Trophoblast cell (in vitro differentiated cells and primary cell): ENCODE data around the gene FITM2.
"Not testable (repeated sequence)": the region's sequence is repeated elsewhere in the genome, so short reads cannot be mapped to it uniquely, and the experiment has no call there.

Experiments used
- DNase-seq, 2 donors: peaks; one replicate each; pipeline ENCODE4 v3.0.0-alpha.2; 2016
- H2AFZ ChIP-seq: 2 replicates; pipeline ENCODE4 v1.6.1; 2013; ENCODE audit warnings: low read length, moderate library complexity, mild to moderate bottlenecking; ENCODE audit not compliant: insufficient read depth, poor library complexity
- H2AK5ac ChIP-seq: 2 replicates; pipeline ENCODE4 v1.6.1; 2013; ENCODE audit warnings: mild to moderate bottlenecking, low read length
- H2BK120ac ChIP-seq: 2 replicates; pipeline ENCODE4 v1.6.1; 2013; ENCODE audit warnings: low read length, mild to moderate bottlenecking, moderate library complexity; ENCODE audit not compliant: insufficient read depth, poor library complexity
- H2BK12ac ChIP-seq: 2 replicates; pipeline ENCODE4 v1.6.1; 2013; ENCODE audit warnings: mild to moderate bottlenecking, low read length, moderate library complexity
- H2BK5ac ChIP-seq: 2 replicates; pipeline ENCODE4 v1.6.1; 2013; ENCODE audit warnings: low read length, low read depth, moderate library complexity, mild to moderate bottlenecking; ENCODE audit not compliant: poor library complexity
- H3K14ac ChIP-seq: 2 replicates; pipeline ENCODE4 v1.6.1; 2013; ENCODE audit warnings: mild to moderate bottlenecking, low read length
- H3K18ac ChIP-seq: 2 replicates; pipeline ENCODE4 v1.6.1; 2013; ENCODE audit warnings: mild to moderate bottlenecking, low read length
- H3K23ac ChIP-seq: 2 replicates; pipeline ENCODE4 v1.6.1; 2013; ENCODE audit warnings: low read length
- H3K27ac ChIP-seq: 2 replicates; pipeline ENCODE4 v1.5.1; 2013; ENCODE audit warnings: low read depth, mild to moderate bottlenecking, inconsistent platforms, low read length, moderate library complexity
- H3K27me3 ChIP-seq: 2 replicates; pipeline ENCODE4 v1.6.1; 2013; ENCODE audit warnings: inconsistent platforms, mild to moderate bottlenecking, low read length, moderate library complexity; ENCODE audit not compliant: insufficient read depth
- H3K36me3 ChIP-seq, 2 experiments: 1 replicate in 1 of 2; 2 replicates in 1 of 2; pipeline ENCODE4 v1.6.1; 2013; ENCODE audit warnings: low read length in 2 of 2, mild to moderate bottlenecking in 2 of 2, moderate library complexity in 1 of 2; ENCODE audit not compliant: insufficient read depth in 2 of 2, control insufficient read depth in 1 of 2
- H3K4ac ChIP-seq: 2 replicates; pipeline ENCODE4 v1.6.1; 2013; ENCODE audit warnings: low read depth, mild to moderate bottlenecking, low read length, moderate library complexity
- H3K4me1 ChIP-seq, 2 experiments: 1 replicate in 1 of 2; 2 replicates in 1 of 2; pipeline ENCODE4 v1.6.1; 2013; ENCODE audit warnings: low read length in 2 of 2, mild to moderate bottlenecking in 2 of 2, moderate library complexity in 1 of 2; ENCODE audit not compliant: insufficient read depth in 2 of 2, control insufficient read depth in 1 of 2
- H3K4me2 ChIP-seq: 2 replicates; pipeline ENCODE4 v1.6.1; 2013; ENCODE audit warnings: inconsistent platforms, mild to moderate bottlenecking, low read length, moderate library complexity
- H3K4me3 ChIP-seq: 2 replicates; pipeline ENCODE4 v1.5.1; 2013; ENCODE audit warnings: mild to moderate bottlenecking, low read depth, low read length, inconsistent platforms
- H3K79me1 ChIP-seq: one replicate; pipeline ENCODE4 v1.6.1; 2013; ENCODE audit warnings: low read length
- H3K79me2 ChIP-seq: 2 replicates; pipeline ENCODE4 v1.6.1; 2013; ENCODE audit warnings: low read length, mild to moderate bottlenecking; ENCODE audit not compliant: control insufficient read depth, insufficient read depth, poor library complexity
- H3K9ac ChIP-seq: 2 replicates; pipeline ENCODE4 v1.6.1; 2013; ENCODE audit warnings: mild to moderate bottlenecking, low read length
- H3K9me3 ChIP-seq: 2 replicates; pipeline ENCODE4 v1.6.1; 2013; ENCODE audit warnings: low read depth, mild to moderate bottlenecking, control low read depth, inconsistent platforms, low read length; ENCODE audit not compliant: insufficient read depth
- H4K12ac ChIP-seq: 2 replicates; pipeline ENCODE4 v1.6.1; 2013; ENCODE audit warnings: low read depth, mild to moderate bottlenecking, low read length, moderate library complexity
- H4K8ac ChIP-seq: 2 replicates; pipeline ENCODE4 v1.6.1; 2013; ENCODE audit warnings: low read depth, mild to moderate bottlenecking, low read length, moderate library complexity
- H4K91ac ChIP-seq: one replicate; pipeline ENCODE4 v1.6.1; 2013; ENCODE audit warnings: low read depth, mild to moderate bottlenecking, low read length, moderate library complexity
- WGBS: extraction: QIAGEN DNeasy Blood & Tissue Kit; methylation state at CpG from one replicate; pipeline ENCODE4 v1.1.7; 2013; ENCODE audit warnings: missing lambda C conversion rate; ENCODE audit not compliant: insufficient read length, insufficient coverage; ENCODE audit errors: extremely low coverage; 5-methylcytosine and 5-hydroxymethylcytosine counted together

The FITM2 gene

GRCh38 chr20:44350567-44350966, 39.6 kb upstream of the FITM2 start:
- Histone ChIP-seq H3K9me3 (no peaks in the 10 kb centered on the region), H3K4ac (no peak overlapping the region), H3K23ac (no peak overlapping the region), H3K18ac (no peak overlapping the region), H4K91ac (no peak overlapping the region), H2BK5ac (no peak overlapping the region), H3K36me3 (no peaks in the 10 kb centered on the region), H4K12ac (no peak overlapping the region), H2AK5ac (no peak overlapping the region), H3K4me3 (no peak overlapping the region), H3K79me1 (no peaks in the 10 kb centered on the region), H3K4me1 (peaks cover 6% of the 10 kb centered on the region in 2 experiments), H3K27ac (no peak overlapping the region), H3K79me2 (no peaks in the 10 kb centered on the region), H4K8ac (no peak overlapping the region), H3K9ac (no peak overlapping the region), H2BK120ac (no peak overlapping the region), H3K14ac (no peak overlapping the region), H2BK12ac (no peak overlapping the region), H2AFZ (no peak overlapping the region), H3K4me2 (no peak overlapping the region), H3K27me3 (no peaks in the 10 kb centered on the region)
- WGBS, result no CpG with 5 or more reads among the region's 6 CpGs
- no peak for DNase-seq

DNA sequence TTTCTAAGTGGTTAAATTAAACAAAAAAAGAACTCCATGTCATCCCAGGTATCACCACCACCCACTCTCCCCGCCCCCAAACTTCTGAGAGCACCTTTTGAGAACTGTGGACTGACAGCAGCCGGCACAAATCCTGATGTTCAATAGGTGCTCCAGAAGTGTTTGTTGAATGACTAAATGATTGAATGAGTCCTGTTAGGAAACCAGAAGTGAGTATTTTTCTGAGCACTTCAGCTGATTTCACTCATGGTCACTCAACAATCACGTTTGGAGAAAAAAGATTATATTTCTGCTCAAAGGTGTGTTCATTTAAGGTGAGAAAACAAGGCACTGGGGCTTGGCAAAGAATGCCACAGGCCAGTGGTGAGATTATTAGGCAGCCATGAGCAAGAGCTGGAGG, 38.3 kb upstream of the FITM2 start:
- Histone ChIP-seq H3K23ac (no peak overlapping the region), H3K27ac (no peak overlapping the region), H2AK5ac (no peak overlapping the region), H3K36me3 (no peaks in the 10 kb centered on the region), H3K79me1 (no peaks in the 10 kb centered on the region), H4K8ac (no peak overlapping the region), H3K9ac (no peak overlapping the region), H2BK5ac (no peak overlapping the region), H2AFZ (no peak overlapping the region), H2BK12ac (no peak overlapping the region), H3K14ac (no peak overlapping the region), H3K18ac (no peak overlapping the region), H3K9me3 (no peaks in the 10 kb centered on the region), H3K4ac (no peak overlapping the region), H4K91ac (no peak overlapping the region), H3K27me3 (no peaks in the 10 kb centered on the region), H3K79me2 (no peaks in the 10 kb centered on the region), H4K12ac (no peak overlapping the region), H3K4me3 (no peak overlapping the region), H2BK120ac (no peak overlapping the region), H3K4me2 (no peak overlapping the region), H3K4me1 (peaks cover 6% of the 10 kb centered on the region in 2 experiments)
- no peak for DNase-seq
- WGBS, result no CpG with 5 or more reads among the region's 3 CpGs

- no peak overlapping the region for H3K4me3 ChIP-seq
- WGBS, result no CpG with 5 or more reads among the region's 4 CpGs
- no peak overlapping the region for H4K91ac ChIP-seq
- no peaks in the 10 kb centered on the region for H3K36me3 ChIP-seq
- no peak overlapping the region for H2BK120ac ChIP-seq
- peaks cover 6% of the 10 kb centered on the region in 2 experiments for H3K4me1 ChIP-seq
- H3K23ac ChIP-seq, result no peak overlapping the region
- no peaks in the 10 kb centered on the region for H3K27me3 ChIP-seq
- no peaks in the 10 kb centered on the region for H3K79me2 ChIP-seq
- no peaks in the 10 kb centered on the region for H3K9me3 ChIP-seq
- H3K4me2 ChIP-seq, result no peak overlapping the region
- H2BK12ac ChIP-seq, result no peak overlapping the region
- H3K9ac ChIP-seq, result no peak overlapping the region
- H3K79me1 ChIP-seq, result no peaks in the 10 kb centered on the region
- no peak overlapping the region for H4K12ac ChIP-seq
- no peak overlapping the region for H2AFZ ChIP-seq
- no peak overlapping the region for H2BK5ac ChIP-seq
- no peak overlapping the region for H3K18ac ChIP-seq
- no peak for DNase-seq
- H3K4ac ChIP-seq, result no peak overlapping the region
- no peak overlapping the region for H3K14ac ChIP-seq
- H4K8ac ChIP-seq, result no peak overlapping the region
- H2AK5ac ChIP-seq, result no peak overlapping the region
- H3K27ac ChIP-seq, result no peak overlapping the region
Measured at GRCh38 chr20:44348168-44348659, 37.2 kb upstream of the FITM2 start.

DNA sequence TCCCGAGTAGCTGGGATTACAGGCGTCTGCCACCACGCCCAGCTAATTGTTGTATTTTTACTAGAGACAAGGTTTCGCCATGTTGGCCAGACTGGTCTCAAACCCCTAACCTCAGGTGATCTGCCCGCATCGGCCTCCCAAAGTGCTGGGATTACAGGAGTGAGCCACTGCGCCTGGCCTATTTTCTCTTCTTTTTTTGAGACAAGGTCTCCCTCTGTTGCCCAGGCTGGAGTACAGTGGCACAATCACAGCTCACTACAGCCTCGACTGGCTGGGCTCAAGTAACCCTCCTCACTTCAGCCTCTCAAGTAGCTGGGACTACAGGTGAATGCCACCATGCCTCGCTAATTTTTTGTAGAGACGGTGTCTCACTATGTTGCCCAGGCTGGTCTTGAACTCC, 34.9 kb upstream of the FITM2 start:
- H2BK12ac ChIP-seq, H3K27me3 ChIP-seq, H3K4me2 ChIP-seq, H3K23ac ChIP-seq, H4K91ac ChIP-seq, H4K8ac ChIP-seq, H3K4me1 ChIP-seq, H3K36me3 ChIP-seq, H3K9me3 ChIP-seq, H2AK5ac ChIP-seq, H3K18ac ChIP-seq, H3K79me2 ChIP-seq, H2AFZ ChIP-seq, H2BK120ac ChIP-seq, H3K4me3 ChIP-seq, H3K4ac ChIP-seq, H4K12ac ChIP-seq, H3K79me1 ChIP-seq, DNase-seq, H2BK5ac ChIP-seq, H3K9ac ChIP-seq, H3K14ac ChIP-seq, H3K27ac ChIP-seq: not testable (repeated sequence)
- no CpG with 5 or more reads among the region's 10 CpGs for WGBS
